H1 (cell line): Measurements from ENCODE around the gene SEC16A. TPM values are rescaled to one million over a fixed set of nuclear protein-coding genes. Genes with fewer than 3 reads are reported as not detected.

Experiments
- CTCF ChIA-PET: fragments of 300-600 bp; sonication (Branson Sonifier 250); formaldehyde crosslinking; loops from one replicate; lab custom pipeline; 2021; ENCODE audit not compliant: partially characterized antibody; lab: Charles Lee
- POLR2A ChIA-PET: fragments of 300-600 bp; sonication (Branson Sonifier 250); formaldehyde crosslinking; loops from one replicate; lab custom pipeline; 2021; ENCODE audit warnings: inconsistent platforms; ENCODE audit not compliant: partially characterized antibody; lab: Charles Lee
- DNase-seq, 2 experiments: peaks; one replicate each; pipeline versions ENCODE4 v3.0.0 to v3.0.0-alpha.2; 2010 to 2022; ENCODE audit warnings: low spot score in 2 of 2, low read depth in 1 of 2, mixed read lengths in 1 of 2
- FAIRE-seq: peaks from 2 replicates; lab custom pipeline; 2011; peaks lifted over from hg19 to GRCh38; lab: Jason Lieb, UNC
- H2AFZ ChIP-seq: 2 replicates; pipeline ENCODE4 v1.8.1; 2012; ENCODE audit warnings: low read length, inconsistent platforms
- H2AK5ac ChIP-seq: 2 replicates; pipeline ENCODE4 v1.6.1; 2013; ENCODE audit warnings: low read depth, low read length
- H2BK120ac ChIP-seq: replicated peaks from 2 replicates; pipeline ENCODE3; 2013; ENCODE audit warnings: low read depth, low read length, inconsistent platforms
- H2BK12ac ChIP-seq: 2 replicates; pipeline ENCODE4 v1.6.1; 2013; ENCODE audit warnings: low read depth, low read length
- H2BK15ac ChIP-seq: 2 replicates; pipeline ENCODE4 v1.6.1; 2013; ENCODE audit warnings: low read length
- H2BK20ac ChIP-seq: 2 replicates; pipeline ENCODE4 v1.6.1; 2013; ENCODE audit warnings: low read length
- H2BK5ac ChIP-seq: 2 replicates; pipeline ENCODE4 v1.6.1; 2013; ENCODE audit warnings: low read depth, low read length
- H3K14ac ChIP-seq: 2 replicates; pipeline ENCODE4 v1.6.1; 2013; ENCODE audit warnings: inconsistent platforms; ENCODE audit not compliant: insufficient read length
- H3K18ac ChIP-seq: 2 replicates; pipeline ENCODE4 v1.6.1; 2013; ENCODE audit warnings: low read length; ENCODE audit errors: extremely low read depth
- H3K23ac ChIP-seq: 2 replicates; pipeline ENCODE4 v1.6.1; 2013; ENCODE audit warnings: inconsistent platforms; ENCODE audit not compliant: insufficient read length
- H3K23me2 ChIP-seq: 2 replicates; pipeline ENCODE4 v1.6.1; 2013; ENCODE audit warnings: low read depth, low read length
- H3K27ac ChIP-seq: 2 replicates; pipeline ENCODE4 v1.6.1; 2011; ENCODE audit warnings: low read depth, low read length, inconsistent platforms
- H3K27me3 ChIP-seq, 4 experiments: replicated peaks in 1 of 4; 1 replicate in 1 of 4; 2 replicates in 3 of 4; pipeline versions ENCODE4 v1.6.1 to v1.8.1; 2011 to 2013; ENCODE audit warnings: low read length in 3 of 4, mild to moderate bottlenecking in 3 of 4, inconsistent platforms in 2 of 4, mixed read lengths in 2 of 4, moderate library complexity in 1 of 4; ENCODE audit not compliant: control insufficient read depth in 3 of 4, insufficient read depth in 3 of 4; ENCODE audit errors: extremely low read depth in 1 of 4
- H3K36me3 ChIP-seq, 4 experiments: 2 replicates each; pipeline versions ENCODE4 v1.6.1 to v1.8.1; 2011 to 2013; ENCODE audit warnings: mild to moderate bottlenecking in 4 of 4, low read length in 3 of 4, moderate library complexity in 2 of 4, control low read depth in 1 of 4, inconsistent platforms in 1 of 4; ENCODE audit not compliant: insufficient read depth in 4 of 4, control insufficient read depth in 2 of 4
- H3K4ac ChIP-seq: replicated peaks from 2 replicates; pipeline ENCODE3; 2013; ENCODE audit warnings: low read length, low read depth, mixed read lengths, inconsistent platforms; ENCODE audit not compliant: insufficient read length
- H3K4me1 ChIP-seq, 4 experiments: replicated peaks in 1 of 4; 1 replicate in 1 of 4; 2 replicates in 3 of 4; pipeline versions ENCODE4 v1.6.1 to v1.8.1; 2011 to 2013; ENCODE audit warnings: low read length in 3 of 4, inconsistent platforms in 2 of 4, mixed read lengths in 1 of 4; ENCODE audit not compliant: insufficient read depth in 4 of 4, control insufficient read depth in 3 of 4
- H3K4me2 ChIP-seq, 2 experiments: 2 replicates each; pipeline versions ENCODE4 v1.6.1 to v1.8.1; 2011 to 2013; ENCODE audit warnings: low read depth in 2 of 2, low read length in 2 of 2, control low read depth in 1 of 2, inconsistent platforms in 1 of 2, mild to moderate bottlenecking in 1 of 2; ENCODE audit not compliant: insufficient read depth in 1 of 2
- H3K4me3 ChIP-seq, 4 experiments: fragments of 200-600, 300-600 bp in 1 of 4; sonication (generic), shearing (Covaris generic), sonication (Bioruptor Twin) in 1 of 4; 2 replicates each; pipeline versions ENCODE4 v1.5.1 to v1.8.1; 2011 to 2016; ENCODE audit warnings: low read length in 4 of 4, low read depth in 3 of 4, control low read depth in 2 of 4, inconsistent platforms in 2 of 4, mild to moderate bottlenecking in 2 of 4, mixed read lengths in 1 of 4, moderate library complexity in 1 of 4; ENCODE audit not compliant: insufficient read depth in 2 of 4; ENCODE audit errors: extremely low read depth in 1 of 4
- H3K56ac ChIP-seq: replicated peaks from 2 replicates; pipeline ENCODE3; 2013; ENCODE audit warnings: low read depth, mild to moderate bottlenecking, mixed read lengths, low read length, inconsistent platforms; ENCODE audit not compliant: insufficient read length
- H3K79me1 ChIP-seq: 2 replicates; pipeline ENCODE4 v1.6.1; 2013; ENCODE audit warnings: low read depth, low read length, control low read depth
- H3K79me2 ChIP-seq, 2 experiments: 2 replicates each; pipeline versions ENCODE4 v1.6.1 to v1.8.1; 2012 to 2013; ENCODE audit warnings: low read length in 2 of 2, mild to moderate bottlenecking in 2 of 2, inconsistent platforms in 1 of 2; ENCODE audit not compliant: insufficient read depth in 2 of 2, control insufficient read depth in 1 of 2
- H3K9ac ChIP-seq, 4 experiments: replicated peaks in 1 of 4; 1 replicate in 1 of 4; 2 replicates in 3 of 4; pipeline versions ENCODE4 v1.6.1 to v1.8.1; 2011 to 2013; ENCODE audit warnings: low read depth in 3 of 4, low read length in 3 of 4, control low read depth in 2 of 4, mild to moderate bottlenecking in 2 of 4, moderate library complexity in 2 of 4, inconsistent platforms in 1 of 4; ENCODE audit errors: extremely low read depth in 1 of 4
- H3K9me3 ChIP-seq, 2 experiments: 2 replicates each; pipeline versions ENCODE4 v1.6.1 to v1.8.1; 2012 to 2013; ENCODE audit warnings: mild to moderate bottlenecking in 2 of 2, moderate library complexity in 2 of 2, control low read depth in 1 of 2, inconsistent platforms in 1 of 2, low read depth in 1 of 2, low read length in 1 of 2, mixed read lengths in 1 of 2; ENCODE audit not compliant: insufficient read depth in 2 of 2
- H4K20me1 ChIP-seq, 2 experiments: replicated peaks in 1 of 2; 2 replicates each; pipeline versions ENCODE3 to v1.8.1; 2011 to 2013; ENCODE audit warnings: inconsistent platforms in 2 of 2, low read length in 2 of 2, mild to moderate bottlenecking in 1 of 2; ENCODE audit not compliant: insufficient read depth in 2 of 2, control insufficient read depth in 1 of 2
- H4K5ac ChIP-seq: 2 replicates; pipeline ENCODE4 v1.6.1; 2013; ENCODE audit warnings: low read length, low read depth, mixed read lengths, inconsistent platforms; ENCODE audit not compliant: insufficient read length
- H4K8ac ChIP-seq: 2 replicates; pipeline ENCODE4 v1.8.0; 2013; ENCODE audit warnings: mild to moderate bottlenecking, moderate library complexity, low read length, inconsistent platforms; ENCODE audit not compliant: insufficient read depth; ENCODE audit errors: extremely low read depth
- H4K91ac ChIP-seq: replicated peaks from 2 replicates; pipeline ENCODE3; 2013; ENCODE audit warnings: low read length, mixed read lengths, inconsistent platforms; ENCODE audit not compliant: insufficient read length
- ATF2 ChIP-seq: IDR thresholded peaks from 2 replicates; pipeline ENCODE4 v1.6.1; 2012; ENCODE audit warnings: low read length, inconsistent platforms
- BACH1 ChIP-seq: IDR thresholded peaks from 2 replicates; pipeline ENCODE4 v1.6.1; 2012; ENCODE audit warnings: low read length, improper control_type of control experiment
- CTBP2 ChIP-seq: IDR thresholded peaks from 2 replicates; pipeline ENCODE4 v1.7.0; 2011; ENCODE audit warnings: borderline replicate concordance, mild to moderate bottlenecking, moderate library complexity, mixed read lengths, low read length; ENCODE audit not compliant: insufficient read depth, insufficient read length
- E2F6 ChIP-seq: IDR thresholded peaks from 2 replicates; pipeline ENCODE4 v1.6.1; 2012; ENCODE audit warnings: inconsistent platforms
- EGR1 ChIP-seq: IDR thresholded peaks from 2 replicates; pipeline ENCODE4 v1.6.1; 2011; ENCODE audit warnings: low read depth, low read length, borderline replicate concordance
- EP300 ChIP-seq, 2 experiments: IDR thresholded peaks; 1 replicate in 1 of 2; 2 replicates in 1 of 2; pipeline ENCODE4 v1.6.1; 2011 to 2012; ENCODE audit warnings: low read depth in 2 of 2, low read length in 2 of 2, mild to moderate bottlenecking in 2 of 2, borderline replicate concordance in 1 of 2, inconsistent platforms in 1 of 2, moderate library complexity in 1 of 2
- HDAC6 ChIP-seq: IDR thresholded peaks from one replicate; pipeline ENCODE4 v1.7.1; 2012; ENCODE audit warnings: low read depth, mild to moderate bottlenecking, inconsistent platforms, low read length, moderate library complexity
- SIN3A ChIP-seq, 2 experiments: IDR thresholded peaks in 1 of 2; conservative IDR thresholded peaks in 1 of 2; 2 replicates each; pipeline ENCODE4 v1.6.1; 2011 to 2012; ENCODE audit warnings: low read length in 2 of 2, improper control_type of control experiment in 1 of 2, low read depth in 1 of 2, mild to moderate bottlenecking in 1 of 2
- ZNF274 ChIP-seq: IDR thresholded peaks from 2 replicates; pipeline ENCODE4 v1.7.0; 2012; ENCODE audit warnings: low read length, borderline replicate concordance; ENCODE audit errors: extremely low read depth
- WGBS, 2 experiments: shearing (Covaris generic) in 1 of 2; methylation state at CpG; one replicate each; pipeline versions ENCODE4 v1.1.6 to v1.1.7; 2013 to 2015; ENCODE audit warnings: low lambda C conversion rate in 2 of 2, mixed read lengths in 2 of 2, inconsistent platforms in 1 of 2, low coverage in 1 of 2, missing lambda C conversion rate in 1 of 2; ENCODE audit not compliant: insufficient replicate concordance in 2 of 2, insufficient coverage in 1 of 2, insufficient read length in 1 of 2; ENCODE audit errors: extremely low coverage in 1 of 2, missing lambda C conversion rate in 1 of 2; 5-methylcytosine and 5-hydroxymethylcytosine counted together
- polyA plus RNA-seq, 7 experiments: library from polyadenylated mRNA; depleted of rRNA in 3 of 7; stranded (reverse) in 5 of 7; unstranded in 2 of 7; fragments of >200 nt in 5 of 7; fragments of 200-250 nt in 2 of 7; gene quantifications; 1 replicate in 5 of 7; 2 replicates in 1 of 7; 4 replicates in 1 of 7; pipeline versions ENCODE4 v1.2.1 to v1.2.3, GENCODE V29; 2011 to 2013; ENCODE audit warnings: missing spikeins in 2 of 7, mixed read lengths in 2 of 7
- total RNA-seq: library from RNA; stranded (reverse); fragmentation: NEBNext Ultra II Directional; extraction: Animal tissue kit (Norgen Biotek cat#: 25700); gene quantifications from 2 replicates; pipeline ENCODE4 v1.2.1, GENCODE V29; 2021

SEC16A gene
- total and polyA plus RNA-seq, 2 of the 8 experiments (the other 6 are each of a cell fraction or from before 2014, with no cell fraction given), result 21.6 to 49.0 TPM

DNA sequence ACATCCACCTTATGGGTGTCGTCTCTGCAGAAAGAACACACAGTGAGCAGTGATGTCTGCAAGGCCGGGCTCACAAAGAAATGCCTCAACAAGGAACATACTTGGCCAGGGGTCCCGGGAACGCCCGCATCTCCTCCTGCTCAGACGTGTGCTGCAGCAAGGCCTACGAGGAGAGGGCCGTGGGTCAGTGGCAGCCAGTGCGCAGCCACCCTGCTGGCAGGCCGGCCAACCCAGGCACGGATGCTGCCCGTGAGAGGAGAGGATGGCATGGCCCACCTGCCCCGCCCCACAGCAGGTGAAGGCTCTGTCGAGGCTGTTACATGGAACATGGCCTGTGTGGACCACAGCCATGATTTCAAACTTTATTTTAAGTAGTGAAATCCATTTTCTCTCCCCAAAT is 19.3 kb downstream of the SEC16A start:
- CTCF ChIA-PET, result interaction anchor here (0.8 to 1.8 kb wide), 4 partner anchors 7 to 66 kb away, joined by 3 to 8 read pairs (median 4); no protein-coding TSS in a partner anchor
- no peak overlapping the region for H3K9ac ChIP-seq

More for the DNA sequence above, 19.3 kb downstream of the SEC16A start:
- Histone ChIP-seq H4K8ac (no peak overlapping the region), H3K27me3 (no peaks in the 10 kb centered on the region), H2BK120ac (no peak overlapping the region), H2BK20ac (no peak overlapping the region), H3K56ac (no peak overlapping the region), H2AFZ (no peak overlapping the region), H3K79me1 (no peaks in the 10 kb centered on the region; the same call in 1 of the 2 replicates), H4K20me1 (peaks cover 12 to 20% of the 10 kb centered on the region in 2 experiments), H3K79me2 (no peaks in the 10 kb centered on the region), H2BK12ac (no peak overlapping the region), H3K4me3 (no peak overlapping the region), H2AK5ac (no peak overlapping the region), H3K36me3 (peaks cover 39 to 85% (median 74%) of the 10 kb centered on the region in 4 experiments), H3K4me2 (no peak overlapping the region), H3K27ac (no peak overlapping the region), H3K4ac (no peak overlapping the region), H3K9me3 (no peaks in the 10 kb centered on the region), H3K23me2 (no peaks in the 10 kb centered on the region), H2BK15ac (no peak overlapping the region), H3K4me1 (no peaks in the 10 kb centered on the region), H3K23ac (no peak overlapping the region), H4K91ac (no peak overlapping the region), H3K18ac (no peak overlapping the region), H4K5ac (no peak overlapping the region), H2BK5ac (no peak overlapping the region), H3K14ac (no peak overlapping the region)
- FAIRE-seq, result no peak
- DNase-seq, result no peak
- no peak for TF ChIP-seq EGR1
- TF ChIP-seq ATF2, result no peak
- no peak for TF ChIP-seq HDAC6
- TF ChIP-seq E2F6, result no peak
- no peak for TF ChIP-seq BACH1
- TF ChIP-seq ZNF274, result no peak
- no peak for TF ChIP-seq EP300 (IDR thresholded peaks at IDR 0.05; ENCODE audit: borderline replicate concordance in 1 of 2, low read depth in 2 of 2, low read length in 2 of 2)
- no peak for TF ChIP-seq SIN3A (conservative IDR thresholded peaks at IDR 0.05 in 1 of 2, IDR thresholded peaks at IDR 0.05 in 1 of 2; ENCODE audit: low read depth in 1 of 2, low read length in 2 of 2)
- no peak for TF ChIP-seq CTBP2
- POLR2A ChIA-PET, result interaction anchor here (1.2 to 1.3 kb wide), 2 partner anchors 12 to 86 kb away, joined by 3 read pairs; no protein-coding TSS in a partner anchor
- 82% methylated on average over 12 of the region's 14 CpGs; no CpG with 5 or more reads in 1 of the 2 experiments for WGBS, 2 experiments
